ENCODE measurements around the gene KCNK1. TPM values are rescaled to one million over a fixed set of nuclear protein-coding genes. Genes with fewer than 3 reads are reported as not detected.

KCNK1 gene
- total and polyA plus RNA-seq, 2 of the 13 experiments (the other 11 are each of a cell fraction or from before 2014, with no cell fraction given) = not detected

GRCh38 chr1:233689017-233689747 is 75.3 kb downstream of the KCNK1 start:
- in situ Hi-C loops (cut with HindIII; ENCODE audit: extremely low pct_ligation_motif_present, low pct_unique_long_range_greater_than_20kb) (no loop called here), intact Hi-C loops (cut with micrococcal nuclease; ENCODE audit: unreplicated experiment) (no loop called here)
- Histone ChIP-seq H4K20me1 (ENCODE audit: insufficient read depth, low read length) (no peaks in the 10 kb centered on the region), H3K9me3 (ENCODE audit: low read length) (no peaks in the 10 kb centered on the region), H3K4me2 (ENCODE audit: low read depth, low read length) (no peak overlapping the region), H2AFZ (ENCODE audit: low read length) (no peak overlapping the region), H3K79me2 (ENCODE audit: insufficient read depth, low read length) (no peaks in the 10 kb centered on the region), H3K9ac (ENCODE audit: insufficient read depth, low read depth, low read length) (no peak overlapping the region), H3K4me1 (ENCODE audit: insufficient read depth, low read length) (no peaks in the 10 kb centered on the region), H3K27me3 (ENCODE audit: control insufficient read depth in 1 of 2, insufficient read depth in 2 of 2, low read length in 2 of 2) (no peaks in the 10 kb centered on the region), H3K4me3 (replicated peaks in 1 of 3; ENCODE audit: insufficient read depth in 1 of 3, low read depth in 2 of 3, low read length in 3 of 3) (no peak overlapping the region), H3K36me3 (replicated peaks in 1 of 2; ENCODE audit: control insufficient read depth in 1 of 2, insufficient read depth in 2 of 2, low read length in 2 of 2) (no peaks in the 10 kb centered on the region), H3K27ac (ENCODE audit: extremely low read length, insufficient read depth, low read length) (no peak overlapping the region)
- ATAC-seq = no peak
- ChIA-PET POLR2A (no interaction called here), CTCF (ENCODE audit: low intra/inter-chr PET ratio, low total read pairs) (no interaction called here)
- no peak for DNase-seq (ENCODE audit: low spot score)
- no peak for TF ChIP-seq POLR2A (IDR thresholded peaks at IDR 0.05; ENCODE audit: insufficient read depth in 1 of 2, low read depth in 2 of 2, low read length in 2 of 2)
- no peak for TF ChIP-seq ATF7 (IDR thresholded peaks at IDR 0.05)
- no peak for TF ChIP-seq ATF7 (CRISPR knock-in tag; IDR thresholded peaks at IDR 0.05)
- TF ChIP-seq CHCHD3 (CRISPR knock-in tag; IDR thresholded peaks at IDR 0.05) = no peak
- TF ChIP-seq GLI4 (CRISPR knock-in tag; IDR thresholded peaks at IDR 0.05; ENCODE audit: borderline replicate concordance) = no peak
- TF ChIP-seq ZNF335 (CRISPR knock-in tag; IDR thresholded peaks at IDR 0.05) = no peak
- TF ChIP-seq ZNF136 (CRISPR knock-in tag; IDR thresholded peaks at IDR 0.05; ENCODE audit: low read depth) = no peak
- no peak for TF ChIP-seq CCAR2 (optimal IDR thresholded peaks at IDR 0.05; ENCODE audit: low read depth, low read length)
- no peak for TF ChIP-seq ZFY (CRISPR knock-in tag; IDR thresholded peaks at IDR 0.05)
- TF ChIP-seq ZNF576 (CRISPR knock-in tag; IDR thresholded peaks at IDR 0.05) = no peak
- TF ChIP-seq GATAD2A (CRISPR knock-in tag; IDR thresholded peaks at IDR 0.05) = no peak
- no peak for TF ChIP-seq TEAD2 (CRISPR knock-in tag; IDR thresholded peaks at IDR 0.05)
- TF ChIP-seq SIN3B (IDR thresholded peaks at IDR 0.05; ENCODE audit: low read length) = no peak
- no peak for TF ChIP-seq TEAD3 (CRISPR knock-in tag; optimal IDR thresholded peaks at IDR 0.05; ENCODE audit: borderline replicate concordance)
- no peak for TF ChIP-seq FLYWCH1 (CRISPR knock-in tag; IDR thresholded peaks at IDR 0.05)
- no peak for TF ChIP-seq ZNF784 (CRISPR knock-in tag; IDR thresholded peaks at IDR 0.05; ENCODE audit: borderline replicate concordance)
- WGBS (ENCODE audit: low lambda C conversion rate) = 8% methylated on average over 3 of the region's 3 CpGs
- BruUV-seq (replicated peaks) = no TSS peak
- no peak for FAIRE-seq
